IMR-90 (cell line): Measurements from ENCODE around the gene GARS1.

Experiments used
- BHLHE40 ChIP-seq: fragments of 150-350 bp; IDR thresholded peaks from 2 replicates; pipeline ENCODE4 v1.6.1; 2016; ENCODE audit warnings: mild to moderate bottlenecking, low read depth, low read length
- CEBPB ChIP-seq: IDR thresholded peaks from 2 replicates; pipeline ENCODE4 v1.6.1; 2012; ENCODE audit warnings: low read depth, low read length, improper control_type of control experiment
- CHD1 ChIP-seq: IDR thresholded peaks from 2 replicates; pipeline ENCODE4 v1.6.1; 2012; ENCODE audit warnings: low read depth, low read length, improper control_type of control experiment
- CTCF ChIP-seq: conservative IDR thresholded peaks from 2 replicates; pipeline ENCODE4 v1.5.1; 2012; ENCODE audit warnings: mild to moderate bottlenecking, low read depth, low read length, improper control_type of control experiment
- FOS ChIP-seq: fragments of 150-350 bp; IDR thresholded peaks from 2 replicates; pipeline ENCODE4 v1.6.1; 2016; ENCODE audit warnings: low read depth, low read length
- MAFK ChIP-seq: IDR thresholded peaks from 2 replicates; pipeline ENCODE4 v1.6.1; 2012; ENCODE audit warnings: low read depth, low read length, improper control_type of control experiment
- MAZ ChIP-seq: IDR thresholded peaks from 2 replicates; pipeline ENCODE4 v1.6.1; 2012; ENCODE audit warnings: low read depth, mild to moderate bottlenecking, low read length, improper control_type of control experiment, moderate library complexity, borderline replicate concordance
- MXI1 ChIP-seq: IDR thresholded peaks from 2 replicates; pipeline ENCODE4 v1.6.1; 2012; ENCODE audit warnings: low read depth, mild to moderate bottlenecking, low read length, moderate library complexity, borderline replicate concordance
- NFE2L2 ChIP-seq: fragments of 150-350 bp; IDR thresholded peaks from 2 replicates; pipeline ENCODE4 v1.6.1; 2016; ENCODE audit warnings: low read depth, mild to moderate bottlenecking, low read length
- POLR2A ChIP-seq: IDR thresholded peaks from 2 replicates; pipeline ENCODE4 v1.6.1; 2012; ENCODE audit warnings: mild to moderate bottlenecking, low read depth, low read length
- RAD21 ChIP-seq: IDR thresholded peaks from 2 replicates; pipeline ENCODE4 v1.6.1; 2012; ENCODE audit warnings: low read length, improper control_type of control experiment
- RCOR1 ChIP-seq: IDR thresholded peaks from 2 replicates; pipeline ENCODE4 v1.6.1; 2012; ENCODE audit warnings: mild to moderate bottlenecking, low read length, improper control_type of control experiment; ENCODE audit not compliant: insufficient replicate concordance
- SMC3 ChIP-seq: fragments of 150-350 bp; IDR thresholded peaks from 2 replicates; pipeline ENCODE4 v1.6.1; 2016; ENCODE audit warnings: low read depth, mild to moderate bottlenecking, antibody characterized with exemption, low read length, moderate library complexity
- USF2 ChIP-seq: fragments of 150-350 bp; IDR thresholded peaks from 2 replicates; pipeline ENCODE4 v1.6.1; 2017; ENCODE audit warnings: mild to moderate bottlenecking, antibody characterized with exemption, low read length, low read depth

GRCh38 chr7:30561389-30561788 is 33.3 kb upstream of the GARS1 start:
- TF ChIP-seq CTCF (no peak), RAD21 (no peak), MAZ (no peak), SMC3 (no peak), MXI1 (no peak), FOS (no peak), CHD1 (no peak), POLR2A (no peak), CEBPB (no peak), BHLHE40 (no peak), RCOR1 (no peak), MAFK (no peak), USF2 (no peak), NFE2L2 (no peak)
